KOPT-K1 (cell line): ENCODE measurements around the gene CNTN3.

Experiments
- H3K27ac ChIP-seq: fragments of 200-600 bp; sonication (generic); 2 replicates; pipeline ENCODE4 v1.5.1; 2016; ENCODE audit warnings: antibody characterized with exemption, mild to moderate bottlenecking, low read depth, low read length; ENCODE audit not compliant: poor library complexity, severe bottlenecking
- H3K36me3 ChIP-seq: fragments of 200-600 bp; sonication (generic); 2 replicates; pipeline ENCODE4 v1.5.1; 2017; ENCODE audit warnings: antibody characterized with exemption, mild to moderate bottlenecking, low read length, moderate library complexity; ENCODE audit not compliant: insufficient read depth
- H3K9me3 ChIP-seq: fragments of 200-600 bp; sonication (generic); 2 replicates; pipeline ENCODE4 v1.5.1; 2017; ENCODE audit warnings: antibody characterized with exemption, low read length, mild to moderate bottlenecking; ENCODE audit not compliant: insufficient read depth, poor library complexity, severe bottlenecking

CNTN3 gene

GRCh38 chr3:74592359-74592758, 22.1 kb downstream of the CNTN3 start:
- no peak overlapping the region for H3K27ac ChIP-seq
- no peaks in the 10 kb centered on the region for H3K36me3 ChIP-seq
- no peaks in the 10 kb centered on the region for H3K9me3 ChIP-seq

GRCh38 chr3:74591946-74592345, 22.5 kb downstream of the CNTN3 start:
- Histone ChIP-seq H3K9me3 (no peaks in the 10 kb centered on the region), H3K36me3 (no peaks in the 10 kb centered on the region), H3K27ac (no peak overlapping the region)

GRCh38 chr3:74591342-74591741, 23.1 kb downstream of the CNTN3 start:
- H3K9me3 ChIP-seq, result no peaks in the 10 kb centered on the region
- no peaks in the 10 kb centered on the region for H3K36me3 ChIP-seq
- H3K27ac ChIP-seq, result no peak overlapping the region

DNA sequence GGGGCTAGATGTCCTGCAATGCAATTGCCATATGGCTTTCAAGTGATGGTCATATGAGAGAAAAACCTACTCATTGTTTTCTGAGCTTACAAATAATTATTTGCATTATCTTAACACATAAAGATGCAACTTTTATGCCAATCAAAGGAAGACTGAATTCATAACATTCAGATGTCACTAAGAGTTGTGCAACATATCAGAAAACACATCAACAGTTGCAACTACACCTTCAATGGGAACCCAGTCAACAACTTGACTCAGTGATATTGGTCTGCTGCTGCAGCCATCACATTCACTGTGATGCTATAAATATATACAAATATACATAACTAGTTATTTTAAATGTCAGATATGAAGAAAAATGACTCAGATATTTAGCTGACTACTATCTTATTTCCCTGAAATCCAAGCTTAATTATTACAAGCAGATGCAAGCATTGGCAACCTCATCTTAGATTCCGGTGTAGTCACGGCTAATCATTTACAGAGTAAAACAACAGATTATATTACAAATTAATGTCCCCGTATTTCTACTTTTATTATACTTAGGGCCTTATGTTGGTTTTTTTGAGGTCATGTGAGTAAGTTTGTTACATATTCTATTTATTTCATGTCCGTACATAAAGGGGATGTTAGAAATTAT, 23.7 kb downstream of the CNTN3 start:
- Histone ChIP-seq H3K36me3 (no peaks in the 10 kb centered on the region), H3K9me3 (no peaks in the 10 kb centered on the region), H3K27ac (no peak overlapping the region)

DNA sequence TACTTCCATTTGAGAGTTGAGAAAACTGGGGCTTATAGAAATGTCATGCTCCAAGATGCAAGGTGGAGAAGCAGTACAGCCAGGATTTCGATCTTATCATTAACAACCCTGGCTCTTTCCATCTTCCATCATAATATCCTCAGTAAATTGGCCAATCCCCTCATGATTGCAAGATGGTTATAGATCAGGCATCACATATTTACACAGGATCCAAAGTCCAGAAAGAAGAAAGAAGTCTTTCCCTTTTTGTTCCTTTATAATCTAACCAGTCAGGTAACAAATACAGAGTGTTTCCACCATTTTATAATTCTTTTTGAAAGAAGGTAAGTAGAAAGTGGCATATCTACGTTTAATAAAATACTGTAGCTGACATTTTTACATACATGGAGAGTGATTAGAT, 29.7 kb downstream of the CNTN3 start:
- H3K36me3 ChIP-seq, result no peaks in the 10 kb centered on the region
- H3K9me3 ChIP-seq, result no peaks in the 10 kb centered on the region
- no peak overlapping the region for H3K27ac ChIP-seq

DNA sequence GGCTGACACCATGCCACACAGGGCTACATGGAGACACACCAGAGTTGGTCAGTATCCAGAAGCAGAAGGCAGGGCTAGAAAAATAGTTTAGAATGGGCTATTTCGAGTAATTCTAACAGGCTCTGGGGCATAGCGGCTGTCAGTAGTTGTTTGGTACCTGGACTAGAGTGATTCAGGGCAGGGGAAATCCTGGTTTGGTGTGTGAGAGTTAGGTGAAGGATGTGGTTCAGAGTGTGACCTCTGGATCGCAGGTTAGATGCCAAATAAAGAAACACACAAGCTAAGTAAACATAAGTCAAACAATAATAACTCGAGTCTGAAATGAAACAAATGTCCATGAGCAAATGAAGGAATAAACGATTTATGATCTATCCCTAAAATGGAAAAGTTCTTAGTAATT, 31.5 kb downstream of the CNTN3 start:
- no peak overlapping the region for H3K27ac ChIP-seq
- no peaks in the 10 kb centered on the region for H3K9me3 ChIP-seq
- H3K36me3 ChIP-seq, result no peaks in the 10 kb centered on the region

GRCh38 chr3:74575857-74576256, 38.6 kb downstream of the CNTN3 start:
- no peaks in the 10 kb centered on the region for H3K36me3 ChIP-seq
- no peak overlapping the region for H3K27ac ChIP-seq
- no peaks in the 10 kb centered on the region for H3K9me3 ChIP-seq

DNA sequence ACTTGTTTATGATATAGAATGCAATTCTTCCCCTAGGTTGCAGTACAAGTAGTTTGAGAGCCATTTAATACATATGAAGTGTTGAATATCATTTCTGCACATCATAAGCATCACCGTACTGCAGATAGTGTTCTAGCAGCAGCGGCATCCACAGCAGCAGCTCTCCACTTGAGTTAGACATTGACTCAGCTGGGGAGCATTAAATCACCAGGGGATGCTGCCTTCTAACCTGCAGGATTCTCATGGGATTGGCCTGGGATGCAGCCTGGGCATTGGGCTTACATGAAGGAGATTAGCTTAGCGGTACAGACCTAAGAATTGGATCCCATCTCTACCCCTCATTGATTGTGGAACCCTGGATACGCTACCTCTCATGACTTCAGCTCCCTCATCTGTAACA, 43.3 kb downstream of the CNTN3 start:
- no peaks in the 10 kb centered on the region for H3K36me3 ChIP-seq
- no peak overlapping the region for H3K27ac ChIP-seq
- no peaks in the 10 kb centered on the region for H3K9me3 ChIP-seq
